Effector memory CD8-positive, alpha-beta T cell (primary cell): ENCODE results near the gene MED25.

Source experiments
- ATAC-seq: fragments of 150-1000 bp; cut with Tn5 transposase; replicated peaks from 2 replicates; pipeline ENCODE4 v1.10.0; 2021; ENCODE audit warnings: mild to moderate bottlenecking, moderate library complexity
- DNase-seq, 3 experiments: peaks; one replicate each; pipeline ENCODE4 v3.0.0; 2021
- H3K27ac Mint-ChIP-seq, 2 donors: one replicate each; pipeline ENCODE4 v1.8.0; 2022; ENCODE audit warnings: mild to moderate bottlenecking in 2 of 2, mixed read lengths in 2 of 2, moderate library complexity in 2 of 2
- H3K27me3 Mint-ChIP-seq, 2 donors: one replicate each; pipeline ENCODE4 v1.8.0; 2022; ENCODE audit warnings: mixed read lengths in 2 of 2
- H3K36me3 Mint-ChIP-seq: one replicate; pipeline ENCODE4 v1.8.0; 2022; ENCODE audit warnings: mild to moderate bottlenecking, moderate library complexity, mixed read lengths; ENCODE audit not compliant: insufficient read depth
- H3K4me1 Mint-ChIP-seq, 2 donors: one replicate each; pipeline ENCODE4 v1.8.0; 2022; ENCODE audit warnings: low read depth in 2 of 2, mixed read lengths in 2 of 2
- H3K4me3 Mint-ChIP-seq, 2 donors: one replicate each; pipeline ENCODE4 v1.8.0; 2022; ENCODE audit warnings: mild to moderate bottlenecking in 2 of 2, mixed read lengths in 2 of 2, moderate library complexity in 2 of 2
- H3K9me3 Mint-ChIP-seq, 2 donors: one replicate each; pipeline ENCODE4 v1.8.0; 2022; ENCODE audit warnings: mixed read lengths in 2 of 2

MED25 gene

GRCh38 chr19:49863254-49863934 lies 45.3 kb downstream of the MED25 start:
- peaks cover 30 to 34% of the 10 kb centered on the region in 2 donors for H3K4me1 Mint-ChIP-seq
- no peaks in the 10 kb centered on the region for H3K9me3 Mint-ChIP-seq
- no peaks in the 10 kb centered on the region for H3K27me3 Mint-ChIP-seq
- H3K27ac Mint-ChIP-seq, result peak overlapping the region; percentile 47 to 80
- H3K36me3 Mint-ChIP-seq, result peaks cover 72% of the 10 kb centered on the region
- H3K4me3 Mint-ChIP-seq, result no peak overlapping the region
- DNase-seq (no peak), ATAC-seq (no peak)

GRCh38 chr19:49863935-49864320 lies 45.8 kb downstream of the MED25 start:
- ATAC-seq (no peak), DNase-seq (no peak)
- no peaks in the 10 kb centered on the region for H3K27me3 Mint-ChIP-seq
- H3K9me3 Mint-ChIP-seq, result no peaks in the 10 kb centered on the region
- no peak overlapping the region for H3K4me3 Mint-ChIP-seq
- H3K27ac Mint-ChIP-seq, result no peak overlapping the region
- peaks cover 30 to 35% of the 10 kb centered on the region in 2 donors for H3K4me1 Mint-ChIP-seq
- peaks cover 73% of the 10 kb centered on the region for H3K36me3 Mint-ChIP-seq

GRCh38 chr19:49864890-49865289 lies 46.8 kb downstream of the MED25 start:
- Mint-ChIP-seq H3K4me1 (peaks cover 30 to 35% of the 10 kb centered on the region in 2 donors), H3K9me3 (no peaks in the 10 kb centered on the region), H3K4me3 (no peak overlapping the region), H3K36me3 (peaks cover 68% of the 10 kb centered on the region), H3K27ac (peak overlapping the region in 1 of 2 donors; percentile 79), H3K27me3 (no peaks in the 10 kb centered on the region)
- no peak for DNase-seq
- ATAC-seq, result no peak

- peak; percentile 82 to 84 (median 83) for DNase-seq
- Mint-ChIP-seq H3K4me3 (no peak within 1 kb of the TSS), H3K27me3 (no peaks in the 10 kb centered on the region), H3K36me3 (peaks cover 53% of the 10 kb centered on the region), H3K9me3 (no peaks in the 10 kb centered on the region), H3K4me1 (peaks cover 37 to 41% of the 10 kb centered on the region in 2 donors), H3K27ac (peak within 1 kb of the TSS in 1 of 2 donors; percentile 95)
- ATAC-seq, result peak; percentile 51
Measured at GRCh38 chr19:49866933-49867782, 49.1 kb downstream of the MED25 start, which contains the start of gene PNKP. TSS of gene PNKP (minus strand) at chr19:49867576. CDS start at chr19:49867204, 372 bp downstream.

GRCh38 chr19:49869009-49869483 lies 51.0 kb downstream of the MED25 start:
- DNase-seq (no peak), ATAC-seq (peak; percentile 2)
- peaks cover 47% of the 10 kb centered on the region for H3K36me3 Mint-ChIP-seq
- peaks cover 33 to 37% of the 10 kb centered on the region in 2 donors for H3K4me1 Mint-ChIP-seq
- no peaks in the 10 kb centered on the region for H3K27me3 Mint-ChIP-seq
- H3K9me3 Mint-ChIP-seq, result no peaks in the 10 kb centered on the region
- H3K27ac Mint-ChIP-seq, result no peak overlapping the region
- no peak overlapping the region for H3K4me3 Mint-ChIP-seq

- H3K9me3 Mint-ChIP-seq, result no peaks in the 10 kb centered on the region
- ATAC-seq (peak; percentile 71), DNase-seq (peak; percentile 88)
- H3K4me1 Mint-ChIP-seq, result peaks cover 33 to 37% of the 10 kb centered on the region in 2 donors
- H3K27me3 Mint-ChIP-seq, result no peaks in the 10 kb centered on the region
- no peak overlapping the region for H3K4me3 Mint-ChIP-seq
- H3K27ac Mint-ChIP-seq, result no peak overlapping the region
- peaks cover 45% of the 10 kb centered on the region for H3K36me3 Mint-ChIP-seq
Measured at GRCh38 chr19:49869484-49870308, 51.6 kb downstream of the MED25 start.

- Mint-ChIP-seq H3K4me1 (peaks cover 34 to 36% of the 10 kb centered on the region in 2 donors), H3K27ac (no peak overlapping the region), H3K27me3 (no peaks in the 10 kb centered on the region), H3K4me3 (no peak overlapping the region), H3K36me3 (peaks cover 39% of the 10 kb centered on the region), H3K9me3 (no peaks in the 10 kb centered on the region)
- no peak for DNase-seq
- no peak for ATAC-seq
Measured at GRCh38 chr19:49870309-49870901, 52.3 kb downstream of the MED25 start.

GRCh38 chr19:49871349-49871985 lies 53.4 kb downstream of the MED25 start:
- ATAC-seq, result no peak
- Mint-ChIP-seq H3K27me3 (no peaks in the 10 kb centered on the region), H3K36me3 (peaks cover 33% of the 10 kb centered on the region), H3K27ac (no peak overlapping the region), H3K9me3 (no peaks in the 10 kb centered on the region), H3K4me3 (peak overlapping the region; percentile 43 to 56), H3K4me1 (peaks cover 29 to 30% of the 10 kb centered on the region in 2 donors)
- no peak for DNase-seq

- Mint-ChIP-seq H3K4me3 (peak overlapping the region; percentile 43 to 56), H3K27ac (no peak overlapping the region), H3K36me3 (peaks cover 26% of the 10 kb centered on the region), H3K4me1 (peaks cover 19 to 23% of the 10 kb centered on the region in 2 donors), H3K9me3 (no peaks in the 10 kb centered on the region), H3K27me3 (no peaks in the 10 kb centered on the region)
- ATAC-seq (no peak), DNase-seq (no peak)
Measured at GRCh38 chr19:49872245-49873128, 54.4 kb downstream of the MED25 start.

GRCh38 chr19:49873129-49873521 lies 55.0 kb downstream of the MED25 start:
- Mint-ChIP-seq H3K4me3 (no peak overlapping the region), H3K27ac (no peak overlapping the region), H3K9me3 (no peaks in the 10 kb centered on the region), H3K4me1 (peaks cover 16 to 19% of the 10 kb centered on the region in 2 donors), H3K27me3 (no peaks in the 10 kb centered on the region), H3K36me3 (peaks cover 19% of the 10 kb centered on the region)
- ATAC-seq, result no peak
- no peak for DNase-seq

GRCh38 chr19:49873834-49874233 lies 55.7 kb downstream of the MED25 start:
- no peak for ATAC-seq
- H3K4me3 Mint-ChIP-seq, result no peak overlapping the region
- no peak overlapping the region for H3K27ac Mint-ChIP-seq
- peaks cover 21 to 22% of the 10 kb centered on the region in 2 donors for H3K4me1 Mint-ChIP-seq
- DNase-seq, result no peak
- no peaks in the 10 kb centered on the region for H3K27me3 Mint-ChIP-seq
- H3K9me3 Mint-ChIP-seq, result no peaks in the 10 kb centered on the region
- peaks cover 16% of the 10 kb centered on the region for H3K36me3 Mint-ChIP-seq
